H1 (cell line): Measurements from ENCODE around the gene ETS1.

ENCODE experiments used
- EP300 ChIP-seq, 2 experiments: IDR thresholded peaks; 1 replicate in 1 of 2; 2 replicates in 1 of 2; pipeline ENCODE4 v1.6.1; 2011 to 2012; ENCODE audit warnings: low read depth in 2 of 2, low read length in 2 of 2, mild to moderate bottlenecking in 2 of 2, borderline replicate concordance in 1 of 2, inconsistent platforms in 1 of 2, moderate library complexity in 1 of 2
- JUN ChIP-seq: IDR thresholded peaks from 2 replicates; pipeline ENCODE4 v1.6.1; 2011; ENCODE audit warnings: low read depth, mild to moderate bottlenecking, improper control_type of control experiment, low read length
- RAD21 ChIP-seq, 2 experiments: IDR thresholded peaks in 1 of 2; conservative IDR thresholded peaks in 1 of 2; 2 replicates each; pipeline ENCODE4 v1.6.1; 2011; ENCODE audit warnings: low read depth in 2 of 2, low read length in 2 of 2, improper control_type of control experiment in 1 of 2, inconsistent platforms in 1 of 2, mild to moderate bottlenecking in 1 of 2, moderate library complexity in 1 of 2
- YY1 ChIP-seq: IDR thresholded peaks from 2 replicates; pipeline ENCODE4 v1.6.1; 2011; ENCODE audit warnings: low read depth, mild to moderate bottlenecking, low read length
- TF ChIP-seq, protein P1 (sequence below), 3 experiments: IDR thresholded peaks; 1 replicate in 2 of 3; 2 replicates in 1 of 3; pipeline versions ENCODE4 v1.5.1 to v1.6.1; 2011; ENCODE audit warnings: low read length in 3 of 3, mild to moderate bottlenecking in 3 of 3, inconsistent platforms in 2 of 3, low read depth in 1 of 3, moderate library complexity in 1 of 3; ENCODE audit not compliant: insufficient read depth in 1 of 3; ENCODE audit errors: control extremely low read depth in 1 of 3
- TF ChIP-seq, protein P2 (sequence below): IDR thresholded peaks from 2 replicates; pipeline ENCODE4 v1.6.1; 2011; ENCODE audit warnings: low read length, improper control_type of control experiment

GRCh38 chr11:128508770-128509510, 78.4 kb downstream of the ETS1 start:
- TF ChIP-seq YY1, result no peak
- TF ChIP-seq JUN, result no peak
- TF ChIP-seq RAD21 (IDR thresholded peaks at IDR 0.05 in 1 of 2, conservative IDR thresholded peaks at IDR 0.05 in 1 of 2; ENCODE audit: low read depth in 2 of 2, low read length in 2 of 2), result no peak
- TF ChIP-seq EP300 (IDR thresholded peaks at IDR 0.05; ENCODE audit: borderline replicate concordance in 1 of 2, low read depth in 2 of 2, low read length in 2 of 2), result no peak
- TF ChIP-seq, protein P1, sequence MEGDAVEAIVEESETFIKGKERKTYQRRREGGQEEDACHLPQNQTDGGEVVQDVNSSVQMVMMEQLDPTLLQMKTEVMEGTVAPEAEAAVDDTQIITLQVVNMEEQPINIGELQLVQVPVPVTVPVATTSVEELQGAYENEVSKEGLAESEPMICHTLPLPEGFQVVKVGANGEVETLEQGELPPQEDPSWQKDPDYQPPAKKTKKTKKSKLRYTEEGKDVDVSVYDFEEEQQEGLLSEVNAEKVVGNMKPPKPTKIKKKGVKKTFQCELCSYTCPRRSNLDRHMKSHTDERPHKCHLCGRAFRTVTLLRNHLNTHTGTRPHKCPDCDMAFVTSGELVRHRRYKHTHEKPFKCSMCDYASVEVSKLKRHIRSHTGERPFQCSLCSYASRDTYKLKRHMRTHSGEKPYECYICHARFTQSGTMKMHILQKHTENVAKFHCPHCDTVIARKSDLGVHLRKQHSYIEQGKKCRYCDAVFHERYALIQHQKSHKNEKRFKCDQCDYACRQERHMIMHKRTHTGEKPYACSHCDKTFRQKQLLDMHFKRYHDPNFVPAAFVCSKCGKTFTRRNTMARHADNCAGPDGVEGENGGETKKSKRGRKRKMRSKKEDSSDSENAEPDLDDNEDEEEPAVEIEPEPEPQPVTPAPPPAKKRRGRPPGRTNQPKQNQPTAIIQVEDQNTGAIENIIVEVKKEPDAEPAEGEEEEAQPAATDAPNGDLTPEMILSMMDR (IDR thresholded peaks at IDR 0.05; ENCODE audit: control extremely low read depth in 1 of 3, insufficient read depth in 1 of 3, low read depth in 1 of 3, low read length in 3 of 3), result no peak
- TF ChIP-seq, protein P2, sequence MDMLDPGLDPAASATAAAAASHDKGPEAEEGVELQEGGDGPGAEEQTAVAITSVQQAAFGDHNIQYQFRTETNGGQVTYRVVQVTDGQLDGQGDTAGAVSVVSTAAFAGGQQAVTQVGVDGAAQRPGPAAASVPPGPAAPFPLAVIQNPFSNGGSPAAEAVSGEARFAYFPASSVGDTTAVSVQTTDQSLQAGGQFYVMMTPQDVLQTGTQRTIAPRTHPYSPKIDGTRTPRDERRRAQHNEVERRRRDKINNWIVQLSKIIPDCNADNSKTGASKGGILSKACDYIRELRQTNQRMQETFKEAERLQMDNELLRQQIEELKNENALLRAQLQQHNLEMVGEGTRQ, result no peak
